GM19328 (cell line): ENCODE results near the gene IFNA10.
"Not testable (repeated sequence)": the region's sequence is repeated elsewhere in the genome, so short reads cannot be mapped to it uniquely, and the experiment has no call there.

Experiments used
- ATAC-seq: cut with Tn5 transposase; IDR thresholded peaks from one replicate; pipeline ENCODE4 v1.9.1; 2021; ENCODE audit warnings: mild to moderate bottlenecking, moderate library complexity; ENCODE audit not compliant: unreplicated experiment

The IFNA10 gene

DNA sequence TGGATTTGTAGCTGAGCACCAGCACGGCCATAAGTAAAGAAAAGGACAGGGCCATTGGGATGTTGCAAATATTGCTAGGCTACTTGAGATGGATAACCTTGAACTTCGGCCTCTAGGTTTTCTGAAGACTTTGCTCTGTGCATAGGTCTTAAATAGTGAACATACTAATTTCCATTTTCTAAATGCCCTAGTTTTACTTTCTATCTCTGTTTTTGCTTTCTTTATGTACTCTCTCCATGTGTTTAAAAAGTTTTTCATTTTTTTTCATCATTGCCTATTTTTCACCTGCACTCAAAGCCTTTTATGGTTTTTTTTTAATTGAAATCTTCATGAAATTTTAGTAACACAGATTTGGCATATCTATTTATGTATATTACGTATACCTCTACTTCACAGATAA, at the start of gene IFNA10:
Gene IFNA10 (minus strand): TSS at position 101 of the 400 bp plus-strand sequence. CDS start 46 bp downstream, at position 55.
- not testable (repeated sequence) for ATAC-seq

DNA sequence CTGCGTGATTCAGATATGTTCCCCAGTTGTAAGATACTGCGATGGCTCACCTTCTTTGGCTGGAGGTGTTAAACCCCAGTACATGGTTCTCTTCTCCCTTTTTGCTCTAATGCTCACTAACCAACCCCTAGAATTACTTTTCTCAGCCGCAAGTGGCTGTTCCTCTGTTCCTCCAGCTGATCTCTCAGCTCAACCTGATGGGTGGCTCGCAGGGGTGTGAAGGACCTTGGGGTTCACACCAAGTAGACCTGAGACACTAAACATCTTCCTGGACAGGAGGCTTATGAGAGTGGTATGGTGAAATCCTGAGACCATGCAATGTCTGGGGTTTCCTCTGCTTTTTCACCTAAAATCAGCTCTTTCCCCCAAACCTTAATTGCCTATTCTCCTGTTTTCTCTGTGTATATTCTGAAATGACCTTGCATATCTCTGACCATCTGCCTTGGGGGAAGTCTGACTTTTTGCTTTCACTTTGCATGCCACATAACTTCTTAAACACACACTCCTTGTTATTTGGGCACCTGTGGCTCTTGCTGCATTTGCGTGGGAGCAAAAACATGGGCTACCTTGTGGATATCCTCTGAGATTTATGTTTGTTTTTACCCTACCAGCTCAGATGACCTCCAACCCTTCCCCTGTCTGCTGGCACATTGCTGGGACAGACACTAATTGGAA, 48.7 kb upstream of the IFNA10 start:
- no peak for ATAC-seq

DNA sequence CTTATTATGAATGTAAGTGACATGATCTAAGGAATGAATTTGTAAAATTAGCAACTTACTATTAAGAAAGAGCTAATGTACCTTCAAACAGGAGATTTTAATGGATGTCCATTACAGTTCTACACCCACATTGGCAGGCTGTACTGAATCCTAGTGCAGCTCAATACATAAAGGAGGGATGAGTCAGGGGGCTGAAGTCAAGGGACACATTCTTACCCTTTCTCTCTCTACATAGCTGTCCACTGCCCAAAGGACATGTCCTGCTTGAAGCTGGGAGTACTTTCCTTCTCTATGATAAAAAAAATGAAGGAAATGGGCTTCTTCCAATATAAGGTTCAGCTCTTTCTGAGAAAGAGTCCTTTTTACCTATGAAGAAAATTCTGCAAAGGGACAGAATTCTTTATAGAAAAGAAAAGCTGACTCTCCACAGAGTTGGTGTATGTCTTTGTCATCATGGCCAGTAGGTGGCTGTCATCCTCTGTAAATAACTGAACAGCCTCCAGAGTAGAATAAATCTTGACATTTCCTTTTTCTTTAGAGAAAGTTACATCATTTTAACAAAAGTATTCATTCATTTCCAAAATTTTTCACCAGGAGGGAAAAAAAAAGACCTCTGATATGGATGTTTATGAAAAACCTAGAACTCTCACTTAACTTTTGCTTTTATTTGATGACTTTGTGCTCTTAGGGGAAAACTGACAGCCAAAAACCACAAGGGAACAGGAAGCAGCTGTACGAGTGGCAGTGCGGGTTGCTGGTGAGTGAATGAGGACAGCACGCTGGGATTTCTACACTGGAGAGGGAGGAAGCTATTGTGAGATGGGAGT, 46.0 kb upstream of the IFNA10 start:
- peak; percentile 78 for ATAC-seq

DNA sequence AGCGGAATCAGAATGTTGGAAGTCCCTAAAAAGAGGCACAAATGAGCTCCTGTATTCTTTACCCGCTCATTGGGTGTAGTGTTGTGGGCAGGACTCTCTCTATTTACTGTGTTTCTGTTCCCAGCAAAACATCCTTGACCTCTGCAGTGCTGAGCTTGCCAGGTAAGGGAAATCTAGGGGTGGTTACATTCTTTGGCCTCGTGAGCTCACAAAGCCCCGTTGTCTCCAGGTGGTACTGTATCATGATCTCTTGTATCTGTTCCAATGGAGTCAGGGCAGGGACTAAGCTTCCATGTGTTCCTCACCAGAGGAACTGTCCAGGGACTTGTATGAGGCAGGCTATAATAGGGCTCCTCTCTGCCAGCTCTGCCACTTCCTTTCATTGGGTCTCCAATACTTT, 44.7 kb upstream of the IFNA10 start:
- ATAC-seq: no peak

DNA sequence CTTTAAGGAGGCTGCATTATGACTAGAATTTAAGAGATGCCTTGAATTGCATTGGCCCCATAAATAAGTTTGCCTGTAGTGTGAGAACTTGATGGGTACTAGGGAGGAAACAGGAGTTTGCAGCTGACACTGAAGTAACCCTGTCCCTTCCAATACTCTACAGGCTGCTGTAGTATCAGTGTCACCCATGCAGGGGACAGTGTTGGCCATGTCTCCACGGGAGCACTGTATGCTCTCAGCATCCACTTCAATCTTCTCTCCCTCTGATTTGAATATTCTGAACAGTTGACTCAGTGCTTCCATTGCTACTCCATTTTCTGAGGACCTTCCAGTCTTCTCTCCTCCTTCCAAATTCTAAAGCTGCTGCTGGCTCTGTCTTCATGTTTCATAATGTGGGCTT, 44.2 kb upstream of the IFNA10 start:
- ATAC-seq: no peak

DNA sequence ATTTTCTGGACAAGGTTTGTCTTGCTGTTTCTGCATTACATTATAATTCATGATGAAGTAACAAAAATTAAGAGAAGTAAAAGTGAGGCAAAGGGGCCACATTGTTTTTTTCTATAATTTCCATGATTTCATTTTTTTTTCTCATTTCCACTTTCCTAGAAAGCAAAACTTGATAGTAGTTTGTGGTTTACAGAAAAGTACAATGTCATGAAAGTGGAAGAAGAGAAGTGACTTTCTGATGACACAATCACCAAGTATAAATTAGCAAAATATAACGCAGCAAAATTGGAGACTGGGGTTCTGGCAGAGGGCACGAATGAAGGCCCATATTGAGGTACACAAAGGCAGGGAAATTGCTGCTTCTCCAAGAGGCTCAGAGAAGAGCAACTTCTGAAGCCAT, 37.9 kb upstream of the IFNA10 start:
- no peak for ATAC-seq

DNA sequence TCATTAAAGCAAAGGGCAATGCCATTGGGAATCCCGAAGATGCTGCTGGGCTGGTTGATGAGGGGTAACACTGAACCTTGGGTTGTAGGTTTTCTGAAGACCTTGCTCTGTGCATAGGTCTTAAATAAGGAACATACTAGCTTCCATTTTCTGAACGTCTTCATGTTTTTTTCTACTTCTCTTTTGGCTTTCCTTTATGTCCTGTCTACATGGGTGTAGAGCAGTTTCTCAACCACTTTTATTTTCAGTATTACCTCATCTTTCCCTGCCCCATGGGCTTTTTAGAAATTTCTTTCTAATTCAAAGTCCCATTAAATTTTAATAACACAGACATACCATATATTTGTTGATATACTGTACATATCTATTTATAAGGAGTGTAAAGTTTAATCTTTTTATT, 33.0 kb upstream of the IFNA10 start, which contains the start of gene IFNA14:
Gene IFNA14 (minus strand): TSS at position 95 of the 400 bp plus-strand sequence. CDS start 70 bp downstream, at position 25.
- ATAC-seq: no peak

DNA sequence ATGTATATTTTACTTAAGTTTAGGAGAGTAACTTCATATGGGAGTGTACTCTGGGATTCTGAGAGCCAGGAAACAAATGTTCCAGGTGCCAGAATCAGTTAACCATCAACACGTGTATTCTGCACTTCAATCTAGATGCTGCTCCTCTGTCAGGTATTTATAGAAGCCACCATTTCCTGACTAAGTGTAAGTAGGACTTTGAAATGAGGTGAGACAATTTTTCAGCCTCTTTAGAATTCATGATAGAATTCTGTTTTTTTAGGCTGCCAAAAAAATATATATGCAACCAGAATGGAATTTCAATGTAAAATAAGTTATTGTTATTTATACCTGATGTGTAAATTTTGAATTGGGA, 29.4 kb upstream of the IFNA10 start:
- not testable (repeated sequence) for ATAC-seq

DNA sequence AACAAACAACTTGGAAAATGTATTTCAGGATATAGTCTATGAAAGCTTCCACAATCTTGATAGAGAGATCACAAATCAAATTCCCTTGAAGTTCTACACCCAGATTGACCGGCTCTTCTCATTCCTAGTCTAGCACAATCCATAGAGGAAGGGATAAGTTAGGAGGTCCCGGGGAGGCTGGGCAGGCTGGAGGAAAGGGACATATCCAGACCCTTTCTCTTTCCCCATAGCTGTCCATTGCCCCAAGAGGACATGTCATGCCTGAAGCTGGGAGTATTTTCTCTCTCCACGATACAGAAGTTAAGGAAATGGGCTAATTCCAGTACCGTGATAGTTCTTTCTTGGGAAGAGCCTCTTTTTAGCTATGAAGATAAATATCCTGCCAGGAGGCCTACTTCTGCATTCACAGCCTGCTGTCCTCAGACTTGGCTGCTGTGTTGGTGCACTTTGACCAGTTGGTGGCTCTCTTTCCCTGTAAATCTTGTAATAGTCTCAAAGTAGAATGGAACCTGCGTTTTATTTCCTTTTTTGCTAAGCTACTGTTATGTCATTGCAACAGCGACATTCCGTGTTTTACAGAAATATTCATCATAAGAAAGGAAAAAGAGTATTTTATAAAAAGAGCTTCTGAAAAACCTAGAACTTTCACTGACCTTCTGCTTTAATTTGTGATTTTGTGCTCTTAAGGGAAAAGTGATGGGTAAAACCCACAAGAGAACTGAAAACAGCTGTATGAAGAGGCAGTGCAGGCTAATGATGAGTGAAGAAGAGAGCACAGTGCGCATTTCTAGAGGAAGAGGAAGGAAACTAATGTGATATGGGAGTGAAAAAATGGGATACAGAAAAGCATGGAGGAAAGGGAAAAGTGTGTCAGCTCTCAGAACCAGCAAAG, 28.8 kb upstream of the IFNA10 start:
- ATAC-seq: peak; percentile 81

DNA sequence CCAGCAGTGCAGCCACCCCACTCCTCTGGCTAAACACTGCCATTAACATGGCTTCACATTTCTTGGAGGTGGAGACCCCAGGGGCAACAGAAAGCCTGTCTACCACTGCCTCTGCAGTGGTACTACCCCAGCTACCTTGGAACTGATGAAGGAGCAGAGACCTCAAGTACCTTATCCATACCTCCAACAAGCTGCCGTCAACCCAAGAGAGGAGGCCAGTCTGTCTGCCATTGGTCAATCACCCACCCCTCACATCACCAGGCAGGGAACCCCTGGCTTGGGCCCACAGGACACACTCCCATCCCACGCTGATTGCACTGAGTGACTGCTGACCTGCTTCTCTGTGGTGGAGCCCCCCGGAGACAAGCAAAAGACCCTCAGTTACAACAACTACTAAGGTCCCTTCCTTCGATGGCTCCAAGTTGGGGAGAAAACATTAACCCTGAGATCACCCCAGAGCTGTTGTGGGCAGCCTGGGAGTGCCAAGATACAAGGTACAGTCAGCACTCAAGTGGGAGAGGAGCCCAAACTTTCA, 27.3 kb upstream of the IFNA10 start:
- ATAC-seq: no peak

DNA sequence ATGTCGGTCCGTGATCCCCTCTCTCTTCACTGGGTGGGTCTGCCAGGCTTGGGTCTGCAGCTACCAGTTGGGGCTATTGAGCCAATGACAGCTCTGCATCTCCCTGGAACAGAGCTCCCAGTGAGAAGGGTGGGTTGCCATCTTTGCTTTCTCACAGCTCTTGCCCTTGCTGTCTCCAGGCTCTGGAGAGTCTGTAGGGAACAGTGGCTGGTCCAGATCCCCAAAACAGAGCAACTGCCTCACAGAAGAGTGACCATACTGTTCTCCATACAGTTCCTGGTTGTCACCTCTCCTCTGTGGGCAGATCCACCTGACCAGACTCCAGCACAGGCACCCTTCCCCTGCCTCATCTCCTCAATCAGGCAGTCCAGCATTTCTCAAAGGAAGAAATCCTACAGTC, 26.3 kb upstream of the IFNA10 start:
- ATAC-seq: no peak

DNA sequence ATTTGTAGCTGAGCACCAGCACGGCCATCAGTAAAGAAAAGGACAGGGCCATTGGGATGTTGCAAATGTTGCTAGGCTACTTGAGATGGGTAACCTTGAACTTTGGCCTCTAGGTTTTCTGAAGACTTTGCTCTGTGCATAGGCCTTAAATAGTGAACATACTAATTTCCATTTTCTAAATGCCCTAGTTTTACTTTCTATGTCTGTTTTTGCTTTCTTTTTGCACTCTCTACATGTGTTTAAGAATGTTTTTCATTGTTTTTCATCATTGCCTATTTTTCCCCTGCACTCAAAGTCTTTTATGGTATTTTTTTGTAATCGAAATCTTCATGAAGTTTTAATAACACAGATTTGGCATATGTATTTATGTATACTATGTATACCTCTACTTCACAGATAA, 21.2 kb upstream of the IFNA10 start, which contains the start of gene IFNA17:
Gene IFNA17 (minus strand): TSS at position 101 of the 400 bp plus-strand sequence. CDS start 49 bp downstream, at position 52.
- ATAC-seq: no peak

DNA sequence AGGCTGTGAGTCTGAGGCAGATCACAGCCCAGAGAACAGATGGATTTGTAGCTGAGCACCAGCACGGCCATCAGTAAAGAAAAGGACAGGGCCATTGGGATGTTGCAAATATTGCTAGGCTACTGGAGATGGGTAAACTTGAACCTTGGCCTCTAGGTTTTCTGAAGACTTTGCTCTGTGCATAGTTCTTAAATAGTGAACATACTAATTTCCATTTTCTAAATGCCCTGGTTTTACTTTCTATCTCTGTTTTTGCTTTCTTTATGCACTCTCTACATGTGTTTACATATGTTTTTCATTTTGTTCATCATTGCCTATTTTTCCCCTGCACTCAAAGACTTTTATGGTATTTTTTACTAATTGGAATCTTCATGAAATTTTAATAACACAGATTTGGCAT, 10.3 kb upstream of the IFNA10 start, which contains the start of gene IFNA16:
Gene IFNA16 (minus strand): TSS at position 101 of the 400 bp plus-strand sequence. CDS start 6 bp downstream, at position 95.
- ATAC-seq: not testable (repeated sequence)

DNA sequence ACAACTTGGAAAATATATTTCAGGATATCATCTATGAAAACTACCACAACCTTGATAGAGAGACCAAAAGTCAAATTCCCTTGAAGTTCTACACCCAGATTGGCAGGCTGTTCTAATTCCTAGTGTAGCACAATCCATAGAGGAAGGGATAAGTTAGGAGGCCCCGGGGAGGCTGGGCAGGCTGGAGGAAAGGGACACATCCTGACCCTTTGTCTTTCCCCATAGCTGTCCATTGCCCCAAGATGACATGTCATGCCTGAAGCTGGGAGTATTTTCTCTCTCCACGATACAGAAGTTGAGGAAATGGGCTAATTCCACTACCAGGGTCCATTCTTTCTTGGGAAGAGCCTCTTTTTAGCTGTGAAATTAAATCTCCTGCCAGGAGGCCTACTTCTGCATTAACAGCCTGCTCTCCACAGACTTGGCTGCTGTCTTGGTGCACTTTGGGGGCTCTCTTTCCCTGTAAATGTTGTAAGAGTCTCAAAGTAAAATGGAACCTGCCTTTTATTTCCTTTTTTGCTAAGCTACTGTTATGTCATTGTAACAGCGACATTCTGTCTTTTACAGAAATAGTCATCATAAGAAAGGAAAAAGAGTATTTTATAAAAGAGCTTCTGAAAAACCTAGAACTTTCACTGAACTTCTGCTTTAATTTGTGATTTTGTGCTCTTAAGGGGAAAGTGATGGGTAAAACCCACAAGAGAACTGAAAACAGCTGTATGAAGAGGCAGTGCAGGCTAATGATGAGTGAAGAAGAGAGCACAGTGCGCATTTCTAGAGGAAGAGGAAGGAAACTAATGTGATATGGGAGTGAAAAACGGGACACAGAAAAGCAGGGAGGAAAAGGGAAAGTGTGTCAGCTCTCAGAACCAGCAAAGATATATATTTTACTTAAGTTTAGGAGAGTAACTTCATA, 6.7 kb upstream of the IFNA10 start:
- peak; percentile 59 for ATAC-seq

DNA sequence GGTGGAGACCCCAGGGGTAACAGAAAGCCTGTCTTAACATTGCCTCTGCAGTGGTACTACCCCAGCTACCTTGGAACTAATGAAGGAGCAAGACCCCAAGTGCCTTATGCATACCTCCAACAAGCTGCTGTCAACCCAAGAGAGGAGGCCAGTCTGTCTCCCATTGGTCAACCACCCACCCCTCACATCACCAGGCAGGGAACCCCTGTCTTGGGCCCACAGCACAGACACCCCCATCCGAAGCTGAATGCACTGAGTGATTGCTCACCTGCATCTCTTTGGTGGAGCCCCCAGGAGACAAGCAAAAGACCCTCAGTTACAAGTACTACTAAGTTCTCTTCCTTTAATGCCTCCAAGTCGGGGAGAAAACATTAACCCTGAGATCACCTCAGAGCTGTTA, 5.2 kb upstream of the IFNA10 start:
- not testable (repeated sequence) for ATAC-seq

DNA sequence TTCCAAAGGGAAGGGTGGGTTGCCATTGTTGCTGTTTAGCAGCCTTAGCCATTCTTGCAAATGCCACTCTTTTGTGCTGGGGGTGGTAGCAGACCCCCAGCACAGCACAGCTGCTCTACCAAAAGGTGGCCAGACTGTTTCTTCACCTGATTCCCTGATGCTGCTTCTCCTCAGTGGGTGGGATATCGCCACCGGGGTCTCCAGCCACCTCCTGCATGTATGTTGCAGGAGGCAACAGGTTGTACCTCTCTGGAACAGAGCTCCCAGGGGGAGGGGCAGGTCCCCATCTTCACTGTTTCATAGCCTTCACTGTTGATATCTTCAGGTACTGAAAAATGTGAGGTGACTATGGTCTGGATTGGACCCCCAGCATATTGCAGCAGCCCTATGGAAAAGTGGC, 3.8 kb upstream of the IFNA10 start:
- ATAC-seq: not testable (repeated sequence)

DNA sequence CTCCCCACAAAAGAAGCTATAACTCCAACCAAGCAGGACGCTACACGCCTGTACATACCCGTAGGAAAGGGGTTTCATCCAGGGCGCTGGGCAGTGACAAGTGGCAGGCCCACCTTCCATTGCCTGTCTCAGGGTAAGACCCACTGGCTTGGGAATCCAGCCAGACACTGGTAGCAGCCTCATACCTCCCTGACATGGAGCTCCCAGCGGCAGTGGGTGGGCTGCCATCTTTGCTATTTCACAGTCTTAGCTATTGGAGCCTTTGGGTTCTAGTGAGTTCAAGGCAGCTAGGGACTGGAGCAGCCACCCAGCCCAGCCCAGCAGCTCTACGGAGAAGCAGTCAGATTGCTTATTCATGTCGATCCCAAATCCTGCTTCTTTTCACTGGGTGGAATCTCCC, 3.4 kb upstream of the IFNA10 start:
- no peak for ATAC-seq

DNA sequence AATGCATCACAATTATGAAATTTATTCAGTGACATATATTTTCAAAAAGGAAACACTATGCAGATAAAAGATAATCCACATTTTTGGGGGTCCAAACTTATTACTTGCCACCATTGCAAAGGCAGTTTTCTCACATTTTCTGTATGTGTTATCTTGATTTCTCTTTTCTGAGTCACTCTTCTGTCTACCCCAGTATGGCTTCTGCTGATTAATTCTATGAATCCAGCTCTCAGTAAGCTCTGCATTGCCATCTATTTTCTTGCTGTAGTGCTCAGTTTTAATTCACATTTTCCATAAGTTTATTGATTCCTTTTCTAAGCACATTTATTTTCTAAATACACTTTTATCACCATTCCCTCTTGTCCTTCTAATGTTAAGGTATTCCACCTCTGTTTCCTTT, 1.7 kb downstream of the IFNA10 start:
- no peak for ATAC-seq

DNA sequence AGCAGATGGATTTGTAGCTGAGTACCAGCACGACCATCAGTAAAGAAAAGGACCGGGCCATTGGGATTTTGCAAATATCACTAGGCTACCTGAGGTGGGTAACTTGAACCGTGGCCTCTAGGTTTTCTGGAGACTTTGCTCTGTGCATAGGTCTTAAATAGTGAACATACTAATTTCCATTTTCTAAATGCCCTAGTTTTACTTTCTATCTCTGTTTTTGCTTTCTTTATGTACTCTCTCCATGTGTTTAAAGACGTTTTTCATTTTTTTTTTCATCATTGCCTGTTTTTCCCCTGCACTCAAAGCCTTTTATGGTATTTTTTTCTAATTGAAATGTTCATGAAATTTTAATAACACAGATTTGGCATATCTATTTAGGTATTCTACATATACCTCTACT, 4.8 kb downstream of the IFNA10 start, which contains the start of gene IFNA7:
Gene IFNA7 (minus strand): TSS at position 101 of the 400 bp plus-strand sequence. CDS start 40 bp downstream, at position 61.
- ATAC-seq: not testable (repeated sequence)
